HAP-1 (cell line): ENCODE data around the gene ZBTB17.
"Not testable (repeated sequence)": the region's sequence is repeated elsewhere in the genome, so short reads cannot be mapped to it uniquely, and the experiment has no call there.

Experiments used
- DNase-seq, 2 experiments: peaks; one replicate each; pipeline ENCODE4 v3.0.0-alpha.2; 2016 to 2020; ENCODE audit warnings: low spot score in 2 of 2
- H3K27me3 ChIP-seq: fragments of 250-450 bp; sonication (Bioruptor Pico); 2 replicates; pipeline ENCODE4 v1.5.1; 2020; ENCODE audit warnings: low read depth, mild to moderate bottlenecking, moderate library complexity
- H3K36me3 ChIP-seq: fragments of 250-450 bp; sonication (Bioruptor Pico); replicated peaks from 2 replicates; pipeline ENCODE4 v1.5.1; 2020; ENCODE audit warnings: mild to moderate bottlenecking
- H3K4me1 ChIP-seq: fragments of 250-450 bp; sonication (Bioruptor Pico); 2 replicates; pipeline ENCODE4 v1.5.1; 2020; ENCODE audit warnings: mild to moderate bottlenecking
- H3K4me3 ChIP-seq: fragments of 250-450 bp; sonication (Bioruptor Pico); 2 replicates; pipeline ENCODE4 v1.5.1; 2020; ENCODE audit warnings: mild to moderate bottlenecking, moderate library complexity
- H3K9me3 ChIP-seq: fragments of 250-450 bp; sonication (Bioruptor Pico); 2 replicates; pipeline ENCODE4 v1.5.1; 2020; ENCODE audit warnings: mild to moderate bottlenecking, moderate library complexity
- in situ Hi-C: fragments of 300-500 bp; cut with MboI; formaldehyde crosslinking; loops from 3 replicates; pipeline ENCODE4 v1.14.3; 2020; ENCODE audit warnings: low sequenced_read_pairs, inconsistent platforms, mixed read lengths

The ZBTB17 gene

GRCh38 chr1:15902882-15903281, 73.0 kb downstream of the ZBTB17 start:
- Histone ChIP-seq H3K9me3 (no peaks in the 10 kb centered on the region), H3K4me3 (no peak overlapping the region), H3K36me3 (0 out of 2 replicates have a peak, but pooled peaks cover 7% of the 10 kb centered on the region), H3K27me3 (no peaks in the 10 kb centered on the region), H3K4me1 (peaks cover 11% of the 10 kb centered on the region)
- in situ Hi-C loops: no loop called here
- DNase-seq: no peak

- Histone ChIP-seq H3K27me3 (no peaks in the 10 kb centered on the region), H3K4me3 (no peak overlapping the region), H3K9me3 (no peaks in the 10 kb centered on the region), H3K36me3 (0 out of 2 replicates have a peak, but pooled peaks cover 7% of the 10 kb centered on the region), H3K4me1 (peaks cover 11% of the 10 kb centered on the region)
- no peak for DNase-seq
- in situ Hi-C loops: no loop called here
Measured at GRCh38 chr1:15900662-15901279, 75.1 kb downstream of the ZBTB17 start.

GRCh38 chr1:15899266-15899665, 76.6 kb downstream of the ZBTB17 start:
- no peak for DNase-seq
- H3K36me3 ChIP-seq: 0 out of 2 replicates have a peak, but pooled peaks cover 10% of the 10 kb centered on the region
- H3K27me3 ChIP-seq: no peaks in the 10 kb centered on the region
- no peak overlapping the region for H3K4me3 ChIP-seq
- in situ Hi-C loops: no loop called here
- H3K4me1 ChIP-seq: peaks cover 11% of the 10 kb centered on the region
- no peaks in the 10 kb centered on the region for H3K9me3 ChIP-seq

- Histone ChIP-seq H3K36me3 (0 out of 2 replicates have a peak, but pooled peaks cover 10% of the 10 kb centered on the region), H3K4me1 (peaks cover 14% of the 10 kb centered on the region)
- H3K27me3 ChIP-seq, DNase-seq, H3K4me3 ChIP-seq, H3K9me3 ChIP-seq, in situ Hi-C loops: not testable (repeated sequence)
Measured at GRCh38 chr1:15896841-15897610, 78.9 kb downstream of the ZBTB17 start.

GRCh38 chr1:15895233-15895632, 80.7 kb downstream of the ZBTB17 start:
- H3K36me3 ChIP-seq: 0 out of 2 replicates have a peak, but pooled peaks cover 10% of the 10 kb centered on the region
- DNase-seq: no peak
- in situ Hi-C loops: no loop called here
- no peaks in the 10 kb centered on the region for H3K9me3 ChIP-seq
- no peak overlapping the region for H3K4me3 ChIP-seq
- H3K4me1 ChIP-seq: peaks cover 10% of the 10 kb centered on the region
- H3K27me3 ChIP-seq: no peaks in the 10 kb centered on the region

- H3K27me3 ChIP-seq, H3K36me3 ChIP-seq, in situ Hi-C loops, DNase-seq, H3K4me1 ChIP-seq, H3K4me3 ChIP-seq, H3K9me3 ChIP-seq: not testable (repeated sequence)
Measured at GRCh38 chr1:15892857-15893599, 82.9 kb downstream of the ZBTB17 start.
